Measurements from ENCODE around the gene CAMKK2.
A peak's percentile ranks its signal among the peaks of the same experiment; 100 is the strongest.
"Not testable (repeated sequence)": the region's sequence is repeated elsewhere in the genome, so short reads cannot be mapped to it uniquely, and the experiment has no call there.

The CAMKK2 gene

DNA sequence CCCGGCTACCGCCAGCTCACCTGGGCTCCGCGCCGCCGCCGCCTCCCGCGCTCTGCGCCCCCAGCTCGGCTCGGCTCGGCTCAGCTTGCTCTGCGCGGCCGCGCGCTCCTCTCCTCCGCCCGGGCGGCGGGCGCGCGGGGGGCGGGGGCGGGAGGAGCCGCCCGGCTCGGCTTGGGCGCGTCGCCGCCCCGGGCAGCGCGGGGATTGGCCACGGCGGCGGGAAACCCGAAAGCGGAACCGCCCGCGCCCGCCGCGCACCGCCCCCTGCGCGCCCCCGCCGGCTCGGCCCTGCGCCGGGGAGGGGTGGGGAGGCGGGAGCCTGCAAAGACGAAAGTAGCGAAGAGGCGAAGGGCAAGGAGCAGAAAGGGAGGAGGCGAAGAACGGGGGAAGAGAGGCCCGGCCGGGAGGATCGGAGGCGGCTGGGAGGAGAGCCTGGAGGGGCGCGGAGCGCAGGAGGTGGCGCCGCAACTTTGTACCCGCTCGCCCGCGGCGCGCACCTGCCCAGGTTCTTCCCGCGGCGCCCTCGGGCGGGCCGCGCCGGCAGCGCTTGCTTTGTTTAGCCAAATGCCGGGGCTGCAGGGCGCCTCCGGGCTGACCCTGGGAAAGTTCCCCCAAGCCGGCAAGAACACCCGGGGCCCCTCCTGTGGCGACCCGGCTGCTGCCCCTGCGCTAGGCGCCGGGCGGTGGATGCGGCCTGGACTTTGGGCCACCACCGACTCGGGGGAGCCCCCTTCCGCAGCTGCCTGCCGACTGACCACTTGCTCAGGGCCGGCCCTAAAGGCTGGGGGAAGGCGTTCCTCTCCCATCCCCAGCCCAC is at the start of gene CAMKK2:
CAMKK2 (minus strand) TSS at position 92 of the 817 bp plus-strand sequence. CDS start 22,183 bp downstream, outside the sequence.
- DNase-seq (ENCODE audit: low spot score): peak; percentile 89

DNA sequence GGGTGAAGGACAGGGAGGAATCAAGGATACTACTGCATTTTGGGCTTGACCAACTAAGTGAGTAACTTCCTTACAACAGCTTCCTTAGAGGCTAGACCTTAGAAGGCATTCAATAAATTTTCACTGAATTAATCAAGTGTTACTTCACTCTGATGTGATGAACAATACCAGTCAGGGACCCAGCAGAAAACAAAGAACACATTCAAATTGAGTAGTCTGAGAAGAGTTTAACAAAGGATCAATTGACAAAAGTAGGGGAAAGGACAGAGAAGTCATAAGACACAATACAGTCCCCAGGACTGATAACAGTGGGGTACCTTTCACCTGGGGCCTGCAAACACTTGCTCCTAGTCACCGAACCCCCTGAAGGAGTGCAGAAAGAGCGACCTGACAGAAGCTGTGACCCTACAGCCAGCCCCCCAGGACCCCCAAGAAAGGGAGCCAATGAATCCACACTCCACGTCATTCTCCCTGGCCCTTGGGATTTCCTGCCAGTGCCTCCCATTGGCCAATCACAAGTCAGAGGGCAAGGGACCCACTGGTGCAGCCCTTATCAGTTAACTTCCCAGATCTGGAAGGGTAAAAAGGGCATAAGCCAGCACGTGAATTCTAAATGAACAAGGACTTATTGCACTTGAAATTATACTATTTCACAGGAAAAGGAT is 48.8 kb upstream of the CAMKK2 start:
- no peak for DNase-seq (ENCODE audit: low spot score)

DNA sequence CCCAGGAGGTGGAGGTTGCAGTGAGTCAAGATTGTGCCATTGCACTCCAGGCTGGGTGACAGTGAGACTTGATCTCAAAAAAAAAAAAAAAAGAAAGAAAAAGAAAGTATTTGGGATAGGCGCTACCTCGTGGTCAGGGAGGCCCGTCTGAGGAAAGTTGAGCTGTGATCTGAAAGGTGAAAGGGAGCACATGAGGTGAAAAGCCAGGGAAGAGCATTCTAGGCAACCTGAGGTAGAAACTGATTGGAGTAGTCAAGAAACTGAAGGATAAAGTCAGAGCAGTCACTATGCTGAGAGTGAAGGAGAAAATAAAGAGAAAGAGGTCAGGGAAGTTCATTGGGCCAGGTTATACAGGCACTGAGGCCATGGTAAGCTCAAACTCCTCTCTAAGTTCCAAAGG is 48.0 kb upstream of the CAMKK2 start:
- DNase-seq (ENCODE audit: low spot score): no peak

DNA sequence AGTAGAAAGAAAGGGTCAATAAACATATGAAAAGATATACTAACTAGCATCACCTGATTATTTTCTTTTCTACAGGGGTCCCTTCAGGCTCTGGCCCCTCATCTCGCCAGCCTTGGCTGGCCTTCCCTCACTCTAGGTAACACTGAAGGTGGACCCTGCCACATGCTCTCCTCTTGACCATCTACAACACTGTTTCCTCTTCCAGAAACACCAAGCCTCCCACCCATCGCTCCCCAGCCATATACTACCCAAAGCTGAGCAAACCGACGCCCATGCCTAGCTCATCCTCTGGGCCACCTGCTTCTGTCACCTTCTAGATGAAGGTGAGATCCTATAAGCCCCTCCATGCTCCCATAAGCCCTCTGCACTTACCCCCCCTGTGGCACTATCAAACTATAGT is 40.9 kb upstream of the CAMKK2 start:
- no peak for DNase-seq (ENCODE audit: low spot score)

DNA sequence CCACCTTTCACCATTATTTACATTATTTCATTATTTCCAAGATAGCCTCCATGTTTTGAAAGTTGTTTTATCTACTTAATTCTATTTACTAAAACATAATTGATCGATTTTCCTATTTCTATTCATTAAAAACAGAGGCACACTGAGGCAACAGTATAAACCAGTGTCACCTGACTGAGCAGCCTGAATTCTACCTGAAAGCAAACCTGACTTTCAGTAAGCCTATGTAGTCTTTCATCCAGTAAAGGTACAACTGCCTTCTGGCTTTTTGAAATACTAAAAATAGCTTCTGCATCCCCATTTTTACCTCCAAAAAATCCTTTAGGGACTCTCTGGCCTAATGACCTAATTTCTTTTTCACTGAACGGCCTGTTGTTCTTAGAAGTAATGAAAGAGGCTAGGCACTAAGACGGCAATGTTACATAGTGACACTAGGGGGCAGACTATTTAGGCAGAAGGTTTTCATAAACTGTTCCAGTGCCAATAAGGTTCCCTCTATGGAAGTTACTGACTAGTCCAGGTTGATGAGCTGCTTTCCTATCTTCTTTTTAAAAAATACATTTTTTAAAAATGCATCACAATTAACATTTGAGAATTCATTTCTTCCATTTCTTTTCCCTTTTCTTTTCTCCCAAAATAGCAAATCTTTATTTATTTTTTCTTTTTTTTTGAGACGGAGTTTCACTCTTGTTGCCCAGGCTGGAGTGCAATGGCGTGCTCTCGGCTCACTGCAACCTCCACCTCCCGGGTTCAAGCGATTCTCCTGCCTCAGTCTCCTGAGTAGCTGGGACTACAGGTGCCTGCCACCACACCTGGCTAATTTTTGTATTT is 38.2 kb upstream of the CAMKK2 start:
- peak; percentile 72 for DNase-seq (ENCODE audit: low spot score)

DNA sequence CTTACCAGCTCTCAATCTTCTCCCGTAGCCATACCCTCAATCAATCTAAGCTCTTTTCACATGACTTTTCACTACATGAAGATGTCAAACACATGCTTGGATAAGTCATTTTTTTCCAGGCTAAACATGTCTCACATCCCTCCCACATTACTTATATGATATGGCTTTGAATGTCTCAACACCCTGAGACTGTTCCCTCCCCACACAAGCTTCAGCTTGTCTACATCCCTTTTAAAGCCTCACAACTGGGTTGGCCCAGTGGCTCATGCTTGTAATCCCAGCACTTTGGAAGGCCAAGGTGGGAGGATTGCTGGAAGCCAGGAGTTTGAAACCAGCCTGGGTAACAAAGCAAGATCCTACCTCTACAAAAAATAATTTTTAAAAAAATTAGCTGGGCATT is 37.2 kb upstream of the CAMKK2 start:
- DNase-seq (ENCODE audit: low spot score): no peak

DNA sequence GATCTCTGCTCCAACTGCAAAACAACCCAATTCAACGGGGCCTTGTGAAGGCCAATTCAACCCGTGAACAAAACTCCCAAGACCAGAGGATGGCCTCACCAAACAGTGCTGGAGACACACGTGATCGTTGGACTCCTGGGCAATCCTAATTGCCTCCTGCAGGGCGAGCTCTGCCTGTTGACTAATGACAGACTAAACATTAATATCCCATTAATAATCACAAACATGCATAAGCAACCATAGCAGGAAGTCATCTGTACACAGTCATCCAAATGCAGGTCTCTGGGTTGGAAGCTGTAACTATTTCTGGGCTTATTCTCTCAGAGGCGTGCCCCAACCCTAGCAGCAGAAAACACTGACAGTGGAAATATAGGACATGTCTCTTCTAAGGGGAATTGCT is 34.7 kb upstream of the CAMKK2 start:
- no peak for DNase-seq (ENCODE audit: low spot score)

DNA sequence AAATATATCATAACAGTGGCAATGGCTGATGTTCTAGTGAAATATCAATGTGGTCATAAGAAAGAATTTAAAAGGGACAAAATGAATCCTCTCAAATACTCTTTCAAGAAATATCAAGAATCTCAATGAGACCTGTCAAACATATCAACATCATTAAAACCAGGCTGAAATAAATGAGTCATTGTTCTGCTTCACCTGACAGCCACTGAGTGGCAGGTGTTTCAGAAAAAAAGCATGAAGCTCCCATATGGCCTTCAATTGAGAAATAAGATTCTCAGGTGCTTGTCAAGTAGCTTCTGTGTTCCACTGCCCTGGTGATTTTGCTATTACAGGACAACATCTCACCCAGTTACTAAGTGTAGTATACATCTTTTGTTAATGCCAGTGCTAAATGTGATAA is 34.2 kb upstream of the CAMKK2 start:
- DNase-seq (ENCODE audit: low spot score): peak; percentile 20

DNA sequence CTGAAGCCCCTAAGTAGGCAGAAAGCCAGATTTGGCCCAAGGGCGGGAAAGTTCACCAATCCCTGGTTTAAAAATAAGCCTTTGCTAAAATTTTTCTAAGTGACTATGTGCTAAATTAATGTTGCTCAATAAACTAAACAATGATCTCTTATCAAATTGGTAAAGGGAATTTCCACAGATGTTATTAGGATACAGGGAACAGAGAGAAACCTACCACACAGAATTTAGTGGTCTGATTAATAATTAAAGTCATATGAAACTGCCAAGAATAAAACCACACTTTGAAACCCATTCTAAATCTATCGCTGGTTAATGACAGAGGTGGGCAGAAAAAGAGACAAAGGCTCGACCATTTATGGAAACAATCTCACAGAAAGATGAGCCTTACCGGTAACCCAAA is 33.7 kb upstream of the CAMKK2 start:
- DNase-seq (ENCODE audit: low spot score): no peak

DNA sequence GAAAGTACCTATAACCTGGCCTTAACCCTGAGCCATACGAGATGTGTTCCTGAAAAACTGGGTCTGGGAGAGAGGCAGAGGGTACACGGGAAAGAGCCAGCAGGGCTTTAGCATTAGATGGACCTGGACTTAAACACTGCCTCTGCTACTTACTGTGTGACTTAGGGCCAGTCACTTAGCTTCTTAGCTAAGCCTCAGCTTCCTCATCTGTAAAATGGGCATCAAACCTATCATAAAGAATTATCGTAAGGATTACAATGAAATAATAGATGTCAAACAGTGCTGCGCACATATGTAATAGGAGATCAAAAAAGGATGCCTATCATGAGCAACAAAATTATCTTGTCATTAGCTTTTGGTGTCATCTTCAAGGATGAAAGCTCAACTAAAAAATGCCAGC is 32.1 kb upstream of the CAMKK2 start:
- DNase-seq (ENCODE audit: low spot score): no peak

DNA sequence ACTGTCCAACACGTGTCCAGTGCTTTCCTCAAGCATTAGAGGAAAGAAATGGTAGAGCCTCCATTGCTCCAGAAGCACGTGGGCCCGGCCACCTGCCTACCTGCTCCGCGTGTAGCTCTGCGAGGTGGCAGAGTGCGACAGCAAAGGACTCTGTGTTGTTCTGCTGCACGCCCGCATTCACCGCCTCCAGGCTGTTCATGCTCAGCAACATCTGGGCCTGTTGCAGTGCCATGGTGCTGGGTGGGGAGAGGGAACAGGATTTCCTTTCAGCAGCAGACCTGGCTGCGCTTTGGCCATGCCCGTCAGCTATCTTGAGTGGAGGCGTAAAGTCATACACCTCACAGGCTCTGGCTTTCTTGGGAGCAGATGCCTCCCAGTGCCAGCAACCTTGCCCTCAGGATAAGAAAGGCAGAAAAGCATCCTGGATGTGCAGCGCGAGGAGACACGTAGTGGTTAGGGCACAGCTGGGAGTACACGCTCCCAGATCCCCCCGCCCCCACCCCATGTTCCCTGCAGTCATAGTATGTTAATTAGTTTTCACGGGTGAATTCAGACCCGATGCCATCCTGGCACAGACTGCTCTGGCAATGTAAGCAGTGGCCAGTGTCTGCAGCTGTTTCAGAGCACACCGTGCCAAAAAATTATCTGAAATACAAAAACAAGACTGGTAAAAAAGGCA is 30.6 kb upstream of the CAMKK2 start:
- DNase-seq (ENCODE audit: low spot score): no peak

DNA sequence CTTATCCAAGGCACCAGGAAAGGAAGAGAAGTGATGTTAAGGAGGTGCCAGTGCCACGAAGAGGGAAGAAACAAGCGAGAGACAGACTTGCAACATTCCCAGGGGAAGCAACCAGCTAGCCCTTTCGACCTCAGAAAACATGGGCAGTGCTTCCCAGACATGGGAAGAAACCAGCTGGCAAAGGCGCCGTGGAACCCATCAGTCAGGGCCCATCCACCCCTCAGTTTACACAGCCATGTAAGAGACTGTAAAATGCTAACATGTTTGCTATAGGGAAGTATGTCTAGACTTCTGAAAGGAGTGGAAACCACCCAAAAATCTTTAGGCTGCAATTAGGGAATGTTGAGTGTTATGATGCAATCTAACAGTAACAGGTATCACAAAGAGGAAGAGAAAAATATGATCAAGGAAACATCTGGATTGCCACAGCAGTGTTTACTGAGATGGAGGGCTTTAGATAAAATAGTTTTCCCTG is 29.4 kb upstream of the CAMKK2 start:
- DNase-seq (ENCODE audit: low spot score): no peak

DNA sequence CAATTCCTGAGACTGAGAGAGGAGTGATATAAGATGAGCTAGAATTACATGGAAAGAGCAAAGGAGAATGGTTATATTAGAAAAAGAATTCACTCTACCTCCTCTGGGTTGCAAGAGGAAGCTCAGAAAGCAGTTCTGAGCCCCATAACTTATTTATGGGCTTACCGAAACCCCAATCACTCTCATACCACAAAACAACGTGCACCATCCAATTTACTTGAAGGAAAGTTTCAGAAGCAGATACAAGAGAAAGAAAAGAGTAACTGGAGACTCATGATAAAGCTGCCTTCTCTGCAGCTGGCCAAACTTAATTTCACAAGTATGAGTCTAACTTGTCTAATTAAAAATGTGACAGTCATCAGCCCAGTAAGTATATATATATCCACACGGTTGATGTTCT is 27.4 kb upstream of the CAMKK2 start:
- DNase-seq (ENCODE audit: low spot score): no peak

DNA sequence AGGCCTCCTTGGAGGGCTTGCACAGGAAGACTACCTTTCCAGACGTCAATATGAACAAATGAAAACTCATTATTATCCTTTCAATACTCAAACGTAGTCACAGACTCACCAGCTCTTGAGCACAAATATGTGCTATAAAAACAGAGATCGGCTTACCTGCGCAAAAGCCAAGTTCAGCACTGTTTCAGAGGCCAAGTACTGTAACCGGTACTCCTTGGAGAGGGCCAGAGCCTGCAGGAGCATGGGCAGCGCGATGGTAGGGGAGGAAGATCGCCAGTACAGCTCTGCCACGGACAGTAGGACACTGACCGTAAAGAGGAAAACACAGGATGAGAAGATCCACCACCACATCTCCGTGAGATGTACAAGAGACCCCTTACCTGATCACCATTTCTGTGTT is 21.6 kb upstream of the CAMKK2 start:
- no peak for DNase-seq (ENCODE audit: low spot score)

DNA sequence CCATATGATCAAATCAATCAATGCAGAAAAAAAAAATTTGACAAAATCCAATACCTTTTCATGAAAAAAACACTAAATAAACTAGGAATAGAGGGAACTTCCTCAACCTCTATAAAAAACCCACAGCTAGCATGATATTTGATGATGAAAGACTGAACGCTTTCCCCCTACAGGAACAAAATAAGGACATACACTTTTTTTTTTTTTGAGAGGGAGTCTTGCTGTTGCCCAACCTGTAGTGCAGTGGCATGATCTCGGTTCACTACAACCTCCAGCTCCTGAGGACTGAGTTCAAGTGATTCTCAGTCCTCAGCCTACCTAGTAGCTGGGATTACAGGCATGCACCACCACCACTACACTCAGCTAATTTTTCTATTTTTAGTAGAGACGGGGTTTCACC is 17.9 kb upstream of the CAMKK2 start:
- no peak for DNase-seq (ENCODE audit: low spot score)

DNA sequence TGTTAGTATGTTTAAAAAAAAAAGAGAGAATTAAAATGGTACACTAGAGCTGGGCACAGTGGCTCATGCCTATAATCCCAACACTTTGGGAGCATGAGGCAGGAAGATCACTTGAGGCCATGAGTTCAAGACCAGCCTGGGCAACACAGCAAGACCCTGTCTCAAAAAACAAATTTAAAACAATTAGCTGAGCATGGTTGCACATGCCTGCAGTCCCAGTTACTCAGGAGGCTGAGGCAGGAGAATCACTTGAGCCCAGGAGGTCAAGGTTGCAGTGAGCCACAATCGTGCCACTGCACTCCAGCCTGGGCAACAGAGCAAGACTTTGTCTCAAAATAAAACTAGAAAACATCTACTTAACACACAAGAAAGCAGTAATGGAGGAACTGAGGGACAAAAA is 13.7 kb upstream of the CAMKK2 start:
- not testable (repeated sequence) for DNase-seq (ENCODE audit: low spot score)

DNA sequence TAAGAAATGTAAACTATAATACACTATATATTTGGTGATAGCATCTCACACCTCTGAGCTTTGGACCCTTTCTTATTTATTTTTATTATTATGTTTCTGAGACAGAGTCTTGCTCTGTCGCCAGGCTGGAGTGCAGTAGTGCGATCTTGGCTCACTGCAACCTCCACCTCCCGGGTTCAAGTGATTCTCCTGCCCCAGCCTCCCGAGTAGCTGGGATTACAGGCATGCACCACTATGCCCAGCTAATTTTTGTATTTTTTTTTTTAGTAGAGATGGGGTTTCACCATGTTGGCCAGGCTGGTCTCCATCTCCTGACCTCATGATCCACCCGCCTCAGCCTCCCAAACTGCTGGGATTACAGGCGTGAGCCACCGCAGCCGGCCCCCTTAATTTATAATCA is 10.9 kb upstream of the CAMKK2 start:
- not testable (repeated sequence) for DNase-seq (ENCODE audit: low spot score)

DNA sequence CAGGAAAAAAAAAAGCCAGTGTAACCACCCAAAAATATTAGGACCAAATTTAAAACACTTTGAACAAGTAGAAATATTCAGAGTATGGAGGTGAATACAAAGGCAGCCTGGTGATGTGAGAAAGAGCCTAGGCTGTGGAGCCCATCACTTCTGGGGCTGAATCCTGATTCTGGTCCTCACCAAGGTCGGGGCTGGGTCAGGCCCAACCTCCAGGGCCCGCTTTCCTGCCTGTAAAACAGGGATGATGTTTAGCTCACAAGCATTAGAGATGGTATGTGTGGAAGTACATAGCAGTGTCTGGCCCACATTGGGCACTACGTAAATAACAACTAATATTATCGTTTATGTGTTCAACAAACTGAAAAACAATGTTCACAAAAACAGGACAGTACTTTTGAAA is 7.8 kb upstream of the CAMKK2 start:
- DNase-seq (ENCODE audit: low spot score): no peak

DNA sequence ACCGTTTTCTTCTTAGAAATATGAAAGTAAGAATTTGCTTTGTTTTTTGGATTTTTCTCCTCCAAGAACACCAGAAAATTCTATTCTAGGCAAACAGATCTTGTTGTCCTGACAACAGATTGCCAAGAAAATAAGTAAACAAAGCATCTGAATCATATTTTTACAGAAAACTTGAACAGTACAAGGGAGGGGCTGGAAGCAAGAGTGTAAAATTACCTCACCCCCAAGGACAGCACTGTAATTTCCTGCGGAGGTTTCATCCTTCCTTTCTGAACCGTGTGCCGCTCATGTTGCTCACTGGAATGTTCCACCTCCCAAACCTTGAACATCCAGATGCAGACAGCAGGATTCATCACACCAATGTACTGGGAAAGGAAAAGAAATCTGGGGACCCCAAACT is 5.4 kb upstream of the CAMKK2 start:
- peak; percentile 4 for DNase-seq (ENCODE audit: low spot score)

DNA sequence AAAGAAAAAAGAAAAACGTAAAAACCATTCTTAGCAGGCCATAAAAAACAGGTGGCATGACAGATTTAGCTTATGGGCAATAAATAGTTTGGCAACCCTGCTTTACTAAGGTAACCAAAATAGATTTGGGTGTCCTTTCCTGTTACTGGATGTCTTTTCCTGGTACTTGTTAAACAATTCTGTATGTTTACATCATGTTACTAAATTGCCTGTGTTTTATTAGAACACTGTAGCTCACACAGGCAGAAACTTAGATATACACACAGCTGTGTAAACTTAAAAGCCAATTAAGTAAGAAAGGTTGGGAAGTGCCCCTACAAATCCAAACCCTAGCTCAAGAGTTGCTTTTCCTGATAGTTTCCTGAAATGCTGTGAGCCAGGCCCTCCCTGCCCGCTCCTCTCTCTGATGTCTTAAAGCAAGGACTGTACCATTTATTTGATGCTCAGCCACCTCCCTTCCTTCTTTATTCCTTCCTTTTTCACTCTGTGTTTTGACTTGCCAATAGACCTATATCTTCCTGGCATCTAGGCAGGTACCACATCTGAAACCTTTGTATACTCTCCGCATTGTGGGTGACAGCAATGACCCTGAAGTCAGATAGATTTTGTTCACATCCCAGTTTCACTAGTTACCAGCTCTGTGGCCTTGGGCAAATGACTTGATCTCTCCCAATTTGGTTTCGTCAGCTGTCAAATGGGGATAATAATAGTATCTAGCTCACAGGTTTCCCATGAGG is 3.7 kb upstream of the CAMKK2 start:
- no peak for DNase-seq (ENCODE audit: low spot score)

DNA sequence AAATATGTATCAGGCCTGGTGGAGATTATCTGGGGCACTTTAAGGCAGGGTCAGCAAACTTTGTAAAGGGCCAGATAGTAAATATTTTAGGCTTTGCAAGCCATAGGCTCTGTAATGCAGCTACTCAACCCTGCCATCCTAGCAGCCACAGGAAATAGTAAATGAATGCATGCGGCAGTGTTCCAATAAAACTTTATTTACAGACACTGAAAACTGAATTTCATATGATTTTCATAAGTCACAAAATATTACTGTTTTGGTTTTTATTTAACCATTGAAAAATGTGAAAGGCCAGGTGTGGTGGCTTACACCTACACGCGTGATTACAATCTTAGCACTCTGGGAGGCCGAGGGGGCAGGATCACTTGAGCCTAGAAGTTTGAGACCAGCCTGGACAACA is 3.2 kb upstream of the CAMKK2 start:
- DNase-seq (ENCODE audit: low spot score): no peak

Data from kidney tubule cell (primary cell).